ENCODE data around the gene CLDN9.

The CLDN9 gene

DNA sequence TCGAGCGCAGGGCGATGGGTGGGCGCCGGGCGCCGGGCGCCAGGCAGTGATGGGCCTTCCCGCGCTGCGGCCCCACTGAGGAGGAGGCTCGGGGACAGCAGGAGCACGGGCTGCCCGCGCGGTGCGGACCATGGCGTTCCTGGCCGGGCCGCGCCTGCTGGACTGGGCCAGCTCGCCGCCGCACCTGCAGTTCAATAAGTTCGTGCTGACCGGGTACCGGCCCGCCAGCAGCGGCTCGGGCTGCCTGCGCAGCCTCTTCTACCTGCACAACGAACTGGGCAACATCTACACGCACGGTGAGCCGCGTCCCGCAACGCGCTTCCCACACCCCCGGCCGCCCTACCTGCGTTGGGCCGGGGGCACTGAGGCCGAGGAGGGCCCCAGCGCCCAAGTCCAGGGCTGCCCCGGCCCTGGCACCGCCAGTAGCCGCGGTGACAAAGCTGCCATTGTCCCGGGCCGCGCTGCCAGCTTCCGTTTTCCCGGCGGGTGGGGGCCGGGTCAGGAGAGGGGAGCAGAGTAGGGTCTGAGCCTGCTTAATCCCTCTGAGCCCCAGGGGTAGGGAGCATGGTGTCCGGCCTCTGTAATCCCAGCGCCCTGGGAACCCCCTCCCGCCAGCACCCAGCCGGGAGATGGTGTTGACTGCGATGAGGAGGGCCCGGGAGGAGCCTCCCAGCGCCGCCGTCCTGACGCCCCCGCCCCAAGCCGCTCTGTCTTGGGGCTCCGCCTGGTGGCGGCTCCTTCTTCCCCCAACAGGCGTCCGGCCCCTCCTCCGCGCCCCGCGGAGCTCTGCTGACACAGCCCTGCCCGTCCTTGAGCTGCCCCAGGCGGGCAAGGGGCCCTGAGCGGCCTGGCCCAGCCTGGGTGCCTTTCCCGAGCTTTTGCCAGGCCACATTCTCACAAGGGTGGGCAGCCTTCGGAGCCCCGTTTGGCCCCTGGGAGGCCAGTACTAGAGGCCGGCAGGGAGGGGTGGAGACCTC, 42.9 kb upstream of the CLDN9 start:
- peaks cover 0 to 40% of the 10 kb centered on the region in 2 experiments; a peak in 1 of 3 replicates for H3K36me3 ChIP-seq (ENCODE audit: control insufficient read depth in 2 of 2, insufficient read depth in 1 of 2, low read length in 2 of 2)
- peak overlapping the region; percentile 74 for H3K4me3 ChIP-seq (ENCODE audit: low read depth, low read length)
- H3K4me1 ChIP-seq (ENCODE audit: control insufficient read depth, insufficient read depth, low read length): peaks cover 9% of the 10 kb centered on the region
- POLR2A ChIA-PET: interaction anchor here (1.0 to 2.4 kb wide), 7 partner anchors 9 to 59 kb away, joined by 3 to 19 read pairs (median 4); partner anchors contain the start of genes PKMYT1 and TNFRSF12A
- H3K27ac ChIP-seq (ENCODE audit: extremely low read depth, low read depth, low read length): peak overlapping the region; percentile 80
- no peaks in the 10 kb centered on the region for H3K9me3 ChIP-seq (ENCODE audit: control insufficient read depth, insufficient read depth, low read depth, low read length)
- CTCF ChIA-PET: interaction anchor here (0.6 to 2.0 kb wide), 11 partner anchors 8 to 188 kb away, joined by 3 to 12 read pairs (median 5); partner anchors contain the start of gene PKMYT1
- peak; percentile 72; the same call in 1 of the 2 replicates for TF ChIP-seq ZNF837 (tag by site-specific recombination; IDR thresholded peaks at IDR 0.05)
- TF ChIP-seq ZNF24 (tag by site-specific recombination; IDR thresholded peaks at IDR 0.05): no peak
- TF ChIP-seq REPIN1 (tag by site-specific recombination; IDR thresholded peaks at IDR 0.05; ENCODE audit: low read depth): no peak
- TF ChIP-seq, protein P1, sequence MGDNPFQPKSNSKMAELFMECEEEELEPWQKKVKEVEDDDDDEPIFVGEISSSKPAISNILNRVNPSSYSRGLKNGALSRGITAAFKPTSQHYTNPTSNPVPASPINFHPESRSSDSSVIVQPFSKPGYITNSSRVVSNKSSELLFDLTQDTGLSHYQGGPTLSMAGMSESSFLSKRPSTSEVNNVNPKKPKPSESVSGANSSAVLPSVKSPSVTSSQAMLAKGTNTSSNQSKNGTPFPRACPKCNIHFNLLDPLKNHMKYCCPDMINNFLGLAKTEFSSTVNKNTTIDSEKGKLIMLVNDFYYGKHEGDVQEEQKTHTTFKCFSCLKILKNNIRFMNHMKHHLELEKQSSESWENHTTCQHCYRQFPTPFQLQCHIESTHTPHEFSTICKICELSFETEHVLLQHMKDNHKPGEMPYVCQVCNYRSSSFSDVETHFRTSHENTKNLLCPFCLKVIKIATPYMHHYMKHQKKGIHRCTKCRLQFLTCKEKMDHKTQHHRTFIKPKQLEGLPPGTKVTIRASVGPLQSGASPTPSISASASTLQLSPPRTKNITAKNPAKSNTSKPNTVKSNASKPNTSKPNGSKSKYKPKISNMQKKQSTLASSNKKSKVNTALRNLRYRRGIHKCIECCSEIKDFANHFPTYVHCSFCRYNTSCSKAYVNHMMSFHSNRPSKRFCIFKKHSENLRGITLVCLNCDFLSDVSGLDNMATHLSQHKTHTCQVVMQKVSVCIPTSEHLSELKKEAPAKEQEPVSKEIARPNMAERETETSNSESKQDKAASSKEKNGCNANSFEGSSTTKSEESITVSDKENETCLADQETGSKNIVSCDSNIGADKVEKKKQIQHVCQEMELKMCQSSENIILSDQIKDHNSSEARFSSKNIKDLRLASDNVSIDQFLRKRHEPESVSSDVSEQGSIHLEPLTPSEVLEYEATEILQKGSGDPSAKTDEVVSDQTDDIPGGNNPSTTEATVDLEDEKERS (tag by site-specific recombination; IDR thresholded peaks at IDR 0.05): no peak
- TF ChIP-seq, protein P2, sequence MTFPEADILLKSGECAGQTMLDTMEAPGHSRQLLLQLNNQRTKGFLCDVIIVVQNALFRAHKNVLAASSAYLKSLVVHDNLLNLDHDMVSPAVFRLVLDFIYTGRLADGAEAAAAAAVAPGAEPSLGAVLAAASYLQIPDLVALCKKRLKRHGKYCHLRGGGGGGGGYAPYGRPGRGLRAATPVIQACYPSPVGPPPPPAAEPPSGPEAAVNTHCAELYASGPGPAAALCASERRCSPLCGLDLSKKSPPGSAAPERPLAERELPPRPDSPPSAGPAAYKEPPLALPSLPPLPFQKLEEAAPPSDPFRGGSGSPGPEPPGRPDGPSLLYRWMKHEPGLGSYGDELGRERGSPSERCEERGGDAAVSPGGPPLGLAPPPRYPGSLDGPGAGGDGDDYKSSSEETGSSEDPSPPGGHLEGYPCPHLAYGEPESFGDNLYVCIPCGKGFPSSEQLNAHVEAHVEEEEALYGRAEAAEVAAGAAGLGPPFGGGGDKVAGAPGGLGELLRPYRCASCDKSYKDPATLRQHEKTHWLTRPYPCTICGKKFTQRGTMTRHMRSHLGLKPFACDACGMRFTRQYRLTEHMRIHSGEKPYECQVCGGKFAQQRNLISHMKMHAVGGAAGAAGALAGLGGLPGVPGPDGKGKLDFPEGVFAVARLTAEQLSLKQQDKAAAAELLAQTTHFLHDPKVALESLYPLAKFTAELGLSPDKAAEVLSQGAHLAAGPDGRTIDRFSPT (tag by site-specific recombination; IDR thresholded peaks at IDR 0.05): peak; percentile 74; the same call in 1 of the 2 replicates
- peak; percentile 67; the same call in 1 of the 2 replicates for TF ChIP-seq ZFP37 (tag by site-specific recombination; IDR thresholded peaks at IDR 0.05)
- 0 out of 2 replicates have a peak, but pooled peaks have one; percentile 23 for TF ChIP-seq ZNF184 (tag by site-specific recombination; IDR thresholded peaks at IDR 0.05)
- peak; percentile 81 for TF ChIP-seq PRDM10 (tag by site-specific recombination; IDR thresholded peaks at IDR 0.05)
- TF ChIP-seq, protein P3, sequence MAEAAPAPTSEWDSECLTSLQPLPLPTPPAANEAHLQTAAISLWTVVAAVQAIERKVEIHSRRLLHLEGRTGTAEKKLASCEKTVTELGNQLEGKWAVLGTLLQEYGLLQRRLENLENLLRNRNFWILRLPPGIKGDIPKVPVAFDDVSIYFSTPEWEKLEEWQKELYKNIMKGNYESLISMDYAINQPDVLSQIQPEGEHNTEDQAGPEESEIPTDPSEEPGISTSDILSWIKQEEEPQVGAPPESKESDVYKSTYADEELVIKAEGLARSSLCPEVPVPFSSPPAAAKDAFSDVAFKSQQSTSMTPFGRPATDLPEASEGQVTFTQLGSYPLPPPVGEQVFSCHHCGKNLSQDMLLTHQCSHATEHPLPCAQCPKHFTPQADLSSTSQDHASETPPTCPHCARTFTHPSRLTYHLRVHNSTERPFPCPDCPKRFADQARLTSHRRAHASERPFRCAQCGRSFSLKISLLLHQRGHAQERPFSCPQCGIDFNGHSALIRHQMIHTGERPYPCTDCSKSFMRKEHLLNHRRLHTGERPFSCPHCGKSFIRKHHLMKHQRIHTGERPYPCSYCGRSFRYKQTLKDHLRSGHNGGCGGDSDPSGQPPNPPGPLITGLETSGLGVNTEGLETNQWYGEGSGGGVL (tag by site-specific recombination; IDR thresholded peaks at IDR 0.05): peak; percentile 86
- TF ChIP-seq EGR2 (tag by site-specific recombination; IDR thresholded peaks at IDR 0.05; ENCODE audit: low read depth): peak; percentile 68
- TF ChIP-seq PATZ1 (tag by site-specific recombination; IDR thresholded peaks at IDR 0.05): peak; percentile 98
- TF ChIP-seq, protein P4, sequence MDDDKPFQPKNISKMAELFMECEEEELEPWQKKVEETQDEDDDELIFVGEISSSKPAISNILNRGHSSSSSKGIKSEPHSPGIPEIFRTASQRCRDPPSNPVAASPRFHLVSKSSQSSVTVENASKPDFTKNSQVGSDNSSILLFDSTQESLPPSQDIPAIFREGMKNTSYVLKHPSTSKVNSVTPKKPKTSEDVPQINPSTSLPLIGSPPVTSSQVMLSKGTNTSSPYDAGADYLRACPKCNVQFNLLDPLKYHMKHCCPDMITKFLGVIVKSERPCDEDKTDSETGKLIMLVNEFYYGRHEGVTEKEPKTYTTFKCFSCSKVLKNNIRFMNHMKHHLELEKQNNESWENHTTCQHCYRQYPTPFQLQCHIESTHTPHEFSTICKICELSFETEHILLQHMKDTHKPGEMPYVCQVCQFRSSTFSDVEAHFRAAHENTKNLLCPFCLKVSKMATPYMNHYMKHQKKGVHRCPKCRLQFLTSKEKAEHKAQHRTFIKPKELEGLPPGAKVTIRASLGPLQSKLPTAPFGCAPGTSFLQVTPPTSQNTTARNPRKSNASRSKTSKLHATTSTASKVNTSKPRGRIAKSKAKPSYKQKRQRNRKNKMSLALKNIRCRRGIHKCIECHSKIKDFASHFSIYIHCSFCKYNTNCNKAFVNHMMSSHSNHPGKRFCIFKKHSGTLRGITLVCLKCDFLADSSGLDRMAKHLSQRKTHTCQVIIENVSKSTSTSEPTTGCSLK (tag by site-specific recombination; IDR thresholded peaks at IDR 0.05): no peak
- TF ChIP-seq ZBTB48 (tag by site-specific recombination; IDR thresholded peaks at IDR 0.05): peak; percentile 54; the same call in 1 of the 2 replicates
- no peak for TF ChIP-seq ZNF121 (tag by site-specific recombination; IDR thresholded peaks at IDR 0.05)
- TF ChIP-seq, protein P5, sequence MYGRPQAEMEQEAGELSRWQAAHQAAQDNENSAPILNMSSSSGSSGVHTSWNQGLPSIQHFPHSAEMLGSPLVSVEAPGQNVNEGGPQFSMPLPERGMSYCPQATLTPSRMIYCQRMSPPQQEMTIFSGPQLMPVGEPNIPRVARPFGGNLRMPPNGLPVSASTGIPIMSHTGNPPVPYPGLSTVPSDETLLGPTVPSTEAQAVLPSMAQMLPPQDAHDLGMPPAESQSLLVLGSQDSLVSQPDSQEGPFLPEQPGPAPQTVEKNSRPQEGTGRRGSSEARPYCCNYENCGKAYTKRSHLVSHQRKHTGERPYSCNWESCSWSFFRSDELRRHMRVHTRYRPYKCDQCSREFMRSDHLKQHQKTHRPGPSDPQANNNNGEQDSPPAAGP (tag by site-specific recombination; IDR thresholded peaks at IDR 0.05): peak; percentile 52; the same call in 1 of the 2 replicates
- TF ChIP-seq ZNF596 (tag by site-specific recombination; IDR thresholded peaks at IDR 0.05): no peak
- TF ChIP-seq PRDM1 (tag by site-specific recombination; IDR thresholded peaks at IDR 0.05): no peak
- peak; percentile 71 for TF ChIP-seq ZNF600 (tag by site-specific recombination; IDR thresholded peaks at IDR 0.05)

Measured in HEK293 (cell line).